AG04449 (cell line): ENCODE data around the gene PML.

Experiments
- CTCF ChIA-PET: fragments of 350-600 bp; formaldehyde crosslinking; extraction: SDS; loops from one replicate; lab custom pipeline; 2021; ENCODE audit warnings: antibody characterized with exemption; lab: Yijun Ruan, JAX
- POLR2A ChIA-PET: fragments of 400-600, 350-600 bp; formaldehyde crosslinking; extraction: SDS; loops from one replicate; lab custom pipeline; 2020; ENCODE audit warnings: antibody characterized with exemption, inconsistent platforms; lab: Yijun Ruan, JAX
- DNase-seq: peaks from one replicate; pipeline ENCODE4 v3.0.0-alpha.2; 2010; ENCODE audit warnings: low read depth, low spot score
- H3K4me3 ChIP-seq: 2 replicates; pipeline ENCODE4 v1.5.1; 2011; ENCODE audit warnings: low read depth, mild to moderate bottlenecking, control low read depth, low read length
- TF ChIP-seq, protein P1 (sequence below): IDR thresholded peaks from one replicate; pipeline ENCODE4 v1.5.1; 2011; ENCODE audit warnings: mild to moderate bottlenecking, moderate library complexity, low read length, control low read depth, inconsistent platforms; ENCODE audit not compliant: insufficient read depth; ENCODE audit errors: missing control alignments

PML gene

DNA sequence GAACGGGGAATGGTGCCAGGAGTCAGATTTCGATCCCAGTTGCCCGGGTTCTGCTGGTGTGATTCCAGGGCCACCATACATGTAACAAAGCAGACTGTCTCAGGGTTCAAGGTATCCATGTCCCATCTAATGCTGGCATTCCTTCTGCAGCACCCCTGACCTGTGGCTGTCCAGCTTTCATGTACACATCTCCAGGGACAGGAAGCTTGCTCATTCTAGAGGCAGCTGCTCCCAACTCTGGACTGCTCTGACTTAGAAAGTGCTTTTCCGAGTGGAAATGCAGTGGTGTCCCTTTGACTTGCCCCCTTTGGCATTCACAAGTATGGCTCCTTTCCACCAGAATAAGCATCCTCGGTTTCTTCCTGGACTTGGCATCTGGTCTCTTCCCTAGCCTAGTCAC, 30.9 kb downstream of the PML start:
- TF ChIP-seq, protein P1, sequence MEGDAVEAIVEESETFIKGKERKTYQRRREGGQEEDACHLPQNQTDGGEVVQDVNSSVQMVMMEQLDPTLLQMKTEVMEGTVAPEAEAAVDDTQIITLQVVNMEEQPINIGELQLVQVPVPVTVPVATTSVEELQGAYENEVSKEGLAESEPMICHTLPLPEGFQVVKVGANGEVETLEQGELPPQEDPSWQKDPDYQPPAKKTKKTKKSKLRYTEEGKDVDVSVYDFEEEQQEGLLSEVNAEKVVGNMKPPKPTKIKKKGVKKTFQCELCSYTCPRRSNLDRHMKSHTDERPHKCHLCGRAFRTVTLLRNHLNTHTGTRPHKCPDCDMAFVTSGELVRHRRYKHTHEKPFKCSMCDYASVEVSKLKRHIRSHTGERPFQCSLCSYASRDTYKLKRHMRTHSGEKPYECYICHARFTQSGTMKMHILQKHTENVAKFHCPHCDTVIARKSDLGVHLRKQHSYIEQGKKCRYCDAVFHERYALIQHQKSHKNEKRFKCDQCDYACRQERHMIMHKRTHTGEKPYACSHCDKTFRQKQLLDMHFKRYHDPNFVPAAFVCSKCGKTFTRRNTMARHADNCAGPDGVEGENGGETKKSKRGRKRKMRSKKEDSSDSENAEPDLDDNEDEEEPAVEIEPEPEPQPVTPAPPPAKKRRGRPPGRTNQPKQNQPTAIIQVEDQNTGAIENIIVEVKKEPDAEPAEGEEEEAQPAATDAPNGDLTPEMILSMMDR = no peak
- ChIA-PET CTCF (interaction anchor here (1.2 to 7.6 kb wide), 5 partner anchors 10 to 61 kb away, joined by 3 to 87 read pairs (median 7); no protein-coding TSS in a partner anchor), POLR2A (interaction anchor here (1.0 kb wide), 1 partner anchor 31 kb away, joined by 3 read pairs; the partner anchor contains the start of gene PML)
- DNase-seq = no peak
- no peak overlapping the region for H3K4me3 ChIP-seq

DNA sequence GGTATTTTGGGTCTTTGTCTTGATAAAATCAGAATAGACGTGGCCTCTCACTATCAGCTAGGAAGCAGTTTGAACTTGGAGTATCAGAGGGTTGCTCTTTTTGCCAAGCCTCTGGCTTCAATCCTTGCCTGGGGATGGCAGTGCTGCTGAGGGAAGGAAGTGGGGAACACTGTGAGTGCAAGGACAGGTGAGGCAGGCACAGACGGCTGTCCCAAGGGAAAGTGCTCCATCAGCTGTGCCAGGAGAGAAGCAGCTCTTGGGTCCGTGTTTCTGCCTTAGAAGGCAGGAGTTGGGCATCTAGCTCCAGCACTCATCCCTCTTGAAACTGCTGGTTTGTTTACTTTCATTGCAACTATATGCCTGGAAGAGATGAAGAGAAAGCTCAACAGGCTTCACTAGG, 33.2 kb downstream of the PML start:
- ChIA-PET CTCF (interaction anchor here (0.7 to 7.6 kb wide), 7 partner anchors 12 to 64 kb away, joined by 3 to 87 read pairs (median 3); partner anchors contain the start of gene STOML1), POLR2A (no interaction called here)
- TF ChIP-seq, protein P1 = no peak
- no peak overlapping the region for H3K4me3 ChIP-seq
- DNase-seq = no peak

DNA sequence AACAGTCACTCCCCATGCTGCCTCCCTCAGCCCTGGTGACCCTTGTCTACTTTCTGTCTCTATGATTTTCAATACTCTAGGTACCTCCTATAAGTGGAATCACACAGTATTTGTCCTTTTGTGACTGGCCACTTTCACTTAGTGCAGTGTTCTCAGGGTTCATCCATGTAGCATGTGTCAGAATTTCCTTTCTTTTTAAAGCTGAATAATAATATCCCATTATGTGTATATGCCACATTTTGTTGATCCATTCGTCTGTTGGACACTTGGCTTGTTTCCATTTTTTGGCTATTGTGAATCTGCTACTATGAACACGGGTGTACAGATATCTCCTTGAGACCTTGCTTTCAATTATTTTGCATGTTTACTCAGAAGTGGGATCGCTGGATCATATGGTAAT, 34.1 kb downstream of the PML start:
- ChIA-PET CTCF (interaction anchor here (1.2 to 7.6 kb wide), 4 partner anchors 11 to 56 kb away, joined by 3 to 87 read pairs (median 13); no protein-coding TSS in a partner anchor), POLR2A (interaction anchor here (0.7 kb wide), 1 partner anchor 10 kb away, joined by 3 read pairs; no protein-coding TSS in a partner anchor)
- no peak overlapping the region for H3K4me3 ChIP-seq
- TF ChIP-seq, protein P1 = no peak
- DNase-seq = no peak

DNA sequence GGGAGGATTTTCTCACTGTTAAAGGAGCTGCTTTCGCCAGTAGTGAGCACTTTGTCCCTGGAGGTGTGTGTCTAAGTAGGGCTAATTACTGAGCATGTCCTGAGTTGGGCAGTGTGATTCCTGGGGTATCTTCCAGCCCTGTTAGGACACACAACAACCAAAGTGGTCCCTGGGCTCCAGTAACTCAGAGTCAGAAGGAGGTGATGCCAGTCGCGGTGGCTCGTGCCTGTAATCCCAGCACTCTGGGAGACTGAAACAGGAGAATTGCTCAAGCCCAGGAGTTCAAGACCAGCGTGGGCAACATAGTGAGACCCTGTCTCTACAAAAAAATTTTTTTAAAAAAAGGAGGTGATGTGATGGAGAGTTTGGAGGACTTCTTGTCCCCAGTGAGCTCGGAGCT, 37.5 kb downstream of the PML start:
- POLR2A ChIA-PET = interaction anchor here (1.5 kb wide), 1 partner anchor 38 kb away, joined by 3 read pairs; the partner anchor contains the start of gene PML

DNA sequence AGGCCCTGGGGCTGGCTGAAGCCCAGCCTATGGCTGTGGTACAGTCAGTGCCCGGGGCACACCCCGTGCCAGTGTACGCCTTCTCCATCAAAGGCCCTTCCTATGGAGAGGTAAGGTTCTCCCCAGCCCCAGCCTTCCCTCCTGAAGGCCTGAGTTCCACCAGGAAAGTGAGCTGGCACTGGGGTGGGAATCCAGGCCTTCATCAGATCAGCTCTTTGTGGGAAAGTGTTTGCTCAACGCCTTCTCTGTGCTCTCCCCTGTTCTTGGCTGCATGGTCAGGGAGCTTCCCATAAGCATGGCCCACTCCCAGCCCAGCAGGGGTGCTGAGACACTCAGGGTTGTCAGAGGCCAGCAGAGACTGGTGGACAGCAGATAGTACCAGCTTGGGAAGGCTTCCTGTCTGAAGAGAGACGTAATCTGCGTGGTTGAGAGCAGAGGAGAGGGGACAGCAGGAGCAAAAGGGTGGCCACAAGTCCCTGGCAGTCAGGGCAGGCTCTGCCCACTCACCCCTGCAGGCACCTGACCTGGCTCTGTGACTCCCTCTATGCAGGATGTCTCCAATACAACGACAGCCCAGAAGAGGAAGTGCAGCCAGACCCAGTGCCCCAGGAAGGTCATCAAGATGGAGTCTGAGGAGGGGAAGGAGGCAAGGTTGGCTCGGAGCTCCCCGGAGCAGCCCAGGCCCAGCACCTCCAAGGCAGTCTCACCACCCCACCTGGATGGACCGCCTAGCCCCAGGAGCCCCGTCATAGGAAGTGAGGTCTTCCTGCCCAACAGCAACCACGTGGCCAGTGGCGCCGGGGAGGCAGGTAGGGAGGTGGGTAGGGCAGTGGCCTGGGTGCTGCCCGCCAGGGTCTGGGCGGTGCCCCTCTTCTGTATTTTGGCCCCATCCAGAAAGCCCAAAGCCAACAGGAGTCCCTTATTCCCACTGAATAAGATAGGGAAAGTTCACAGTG, 38.4 kb downstream of the PML start:
- CTCF ChIA-PET = interaction anchor here (1.1 to 25.5 kb wide), 6 partner anchors 7 to 289 kb away, joined by 3 to 544 read pairs (median 8); partner anchors contain the start of genes PML and STOML1
- H3K4me3 ChIP-seq = no peak overlapping the region
- POLR2A ChIA-PET = interaction anchor here (1.5 kb wide), 1 partner anchor 39 kb away, joined by 3 read pairs; the partner anchor contains the start of gene PML
- TF ChIP-seq, protein P1 = no peak
- DNase-seq = no peak

More for the DNA sequence above, 37.5 kb downstream of the PML start:
- TF ChIP-seq, protein P1 = no peak
- CTCF ChIA-PET = interaction anchor here (0.9 to 2.8 kb wide), 6 partner anchors 8 to 59 kb away, joined by 3 to 8 read pairs (median 6); partner anchors contain the start of gene PML
- DNase-seq = no peak
- H3K4me3 ChIP-seq = no peak overlapping the region
